ENCODE measurements around the gene CNPY1. TPM values are rescaled to one million over a fixed set of nuclear protein-coding genes. Genes with fewer than 3 reads are reported as not detected.

The CNPY1 gene
- polyA plus RNA-seq, 1 donor from 2014 or later = 0.36 TPM

- no peaks in the 10 kb centered on the region for H3K36me3 ChIP-seq (ENCODE audit: insufficient read depth, low read length)
- no peaks in the 10 kb centered on the region for H3K9me3 ChIP-seq (ENCODE audit: low read length)
- no peak overlapping the region for H2AFZ ChIP-seq (ENCODE audit: low read depth, low read length)
- H3K79me2 ChIP-seq (replicated peaks; ENCODE audit: insufficient read depth, low read length) = no peaks in the 10 kb centered on the region
- no peaks in the 10 kb centered on the region for H3F3A ChIP-seq (ENCODE audit: insufficient read depth, low read length, poor library complexity, severe bottlenecking)
- no peak overlapping the region for H3K4me2 ChIP-seq (ENCODE audit: low read length)
- H4K20me1 ChIP-seq (ENCODE audit: insufficient read depth) = no peaks in the 10 kb centered on the region
- H3K4me3 ChIP-seq (ENCODE audit: low read length) = no peak overlapping the region
- no peak overlapping the region for H3K9ac ChIP-seq (ENCODE audit: low read length)
- H3K27ac ChIP-seq (ENCODE audit: low read length) = no peak overlapping the region
- TF ChIP-seq RAD21 (conservative IDR thresholded peaks at IDR 0.05) = no peak
- TF ChIP-seq POLR2AphosphoS5 (IDR thresholded peaks at IDR 0.05) = no peak
- TF ChIP-seq MXI1 (conservative IDR thresholded peaks at IDR 0.05; ENCODE audit: poor library complexity, severe bottlenecking) = no peak
- TF ChIP-seq EZH2 (IDR thresholded peaks at IDR 0.05; ENCODE audit: borderline replicate concordance, insufficient read depth, low read length, poor library complexity, severe bottlenecking) = no peak
- no peak for TF ChIP-seq TAF1 (IDR thresholded peaks at IDR 0.05; ENCODE audit: low read depth)
- TF ChIP-seq EP300 (conservative IDR thresholded peaks at IDR 0.05; ENCODE audit: poor library complexity, severe bottlenecking) = no peak
- no peak for TF ChIP-seq REST (IDR thresholded peaks at IDR 0.05; ENCODE audit: borderline replicate concordance)
- TF ChIP-seq SMC3 (conservative IDR thresholded peaks at IDR 0.05; ENCODE audit: poor library complexity) = no peak
- no peak for TF ChIP-seq CTCF (IDR thresholded peaks at IDR 0.05; ENCODE audit: poor library complexity, severe bottlenecking)
- no peaks in the 10 kb centered on the region for H3K9me2 ChIP-seq (ENCODE audit: insufficient read depth, low read length)
- no peaks in the 10 kb centered on the region for H3K27me3 ChIP-seq (ENCODE audit: insufficient read depth, low read depth, low read length)
Measured at GRCh38 chr7:155570991-155571390, 24.6 kb upstream of the CNPY1 start.

GRCh38 chr7:155570171-155570958 lies 24.0 kb upstream of the CNPY1 start:
- H3K27ac ChIP-seq (ENCODE audit: low read length) = no peak overlapping the region
- H3K79me2 ChIP-seq (replicated peaks; ENCODE audit: insufficient read depth, low read length) = no peaks in the 10 kb centered on the region
- H4K20me1 ChIP-seq (ENCODE audit: insufficient read depth) = no peaks in the 10 kb centered on the region
- no peaks in the 10 kb centered on the region for H3K36me3 ChIP-seq (ENCODE audit: insufficient read depth, low read length)
- no peak overlapping the region for H2AFZ ChIP-seq (ENCODE audit: low read depth, low read length)
- H3K27me3 ChIP-seq (ENCODE audit: insufficient read depth, low read depth, low read length) = no peaks in the 10 kb centered on the region
- TF ChIP-seq EZH2 (IDR thresholded peaks at IDR 0.05; ENCODE audit: borderline replicate concordance, insufficient read depth, low read length, poor library complexity, severe bottlenecking) = no peak
- no peak for TF ChIP-seq TAF1 (IDR thresholded peaks at IDR 0.05; ENCODE audit: low read depth)
- TF ChIP-seq EP300 (conservative IDR thresholded peaks at IDR 0.05; ENCODE audit: poor library complexity, severe bottlenecking) = no peak
- no peak overlapping the region for H3K9ac ChIP-seq (ENCODE audit: low read length)
- no peaks in the 10 kb centered on the region for H3F3A ChIP-seq (ENCODE audit: insufficient read depth, low read length, poor library complexity, severe bottlenecking)
- H3K9me3 ChIP-seq (ENCODE audit: low read length) = no peaks in the 10 kb centered on the region
- no peak overlapping the region for H3K4me3 ChIP-seq (ENCODE audit: low read length)
- H3K4me2 ChIP-seq (ENCODE audit: low read length) = no peak overlapping the region
- H3K9me2 ChIP-seq (ENCODE audit: insufficient read depth, low read length) = no peaks in the 10 kb centered on the region
